ENCODE measurements around the gene PAK1IP1. TPM values are rescaled to one million over a fixed set of nuclear protein-coding genes. Genes with fewer than 3 reads are reported as not detected.
"Not testable (repeated sequence)": the region's sequence is repeated elsewhere in the genome, so short reads cannot be mapped to it uniquely, and the experiment has no call there.

Gene PAK1IP1
- total RNA-seq, 5 donors from 2014 or later (not counting 1 experiment from before 2014, with no cell fraction given), result 5.2 to 10.2 (median 7.4) TPM

DNA sequence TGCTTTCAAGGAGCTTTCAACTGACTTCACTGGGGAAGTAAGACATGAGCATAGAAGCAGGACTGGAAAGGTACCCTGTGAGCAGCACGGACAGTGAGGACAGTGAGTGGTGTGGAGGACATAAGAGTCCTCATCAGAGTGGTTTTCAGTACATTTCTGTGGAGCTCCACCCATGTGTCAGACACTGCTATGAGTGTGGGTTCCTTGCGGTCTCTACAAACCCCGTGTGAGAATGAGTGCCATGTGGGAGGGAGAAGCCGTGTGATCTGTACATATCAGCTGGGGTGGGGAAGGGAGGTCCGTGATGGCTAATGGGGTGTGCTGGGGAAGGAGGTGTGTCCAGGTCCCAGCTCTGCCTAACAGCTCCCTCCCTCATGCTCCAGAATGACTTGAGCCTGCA is 57.0 kb downstream of the PAK1IP1 start:
- POLR2A ChIA-PET, result not testable (repeated sequence)

DNA sequence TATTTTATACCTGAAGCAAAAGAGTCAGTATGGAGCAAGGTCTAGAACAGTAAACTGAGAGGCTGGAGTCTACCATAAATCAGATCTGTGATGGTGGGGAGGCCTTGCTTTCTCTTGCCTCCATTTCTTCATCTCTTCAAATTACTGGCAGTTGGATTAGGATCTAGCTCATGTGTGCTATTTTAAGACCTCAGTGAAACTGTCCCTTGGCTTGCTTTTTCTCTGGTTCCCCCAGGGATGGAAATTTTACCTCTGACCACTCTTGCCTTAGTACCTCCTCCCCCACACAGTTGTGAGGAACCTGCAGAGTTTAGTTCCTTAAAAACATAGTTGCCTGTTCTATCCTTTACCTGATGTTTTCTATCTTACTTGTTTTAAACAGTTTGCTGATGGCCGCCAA is 61.3 kb downstream of the PAK1IP1 start:
- DNase-seq, result no peak
- Mint-ChIP-seq H3K27ac (no peak overlapping the region), H3K36me3 (peaks cover 70% of the 10 kb centered on the region), H3K9me3 (no peaks in the 10 kb centered on the region), H3K4me1 (peaks cover 37 to 62% (median 49%) of the 10 kb centered on the region in 3 donors), H3K4me3 (no peak overlapping the region), H3K27me3 (no peaks in the 10 kb centered on the region)
- no peak for ATAC-seq (replicated peaks in 1 of 4)
- no peak overlapping the region for H3K4me3 ChIP-seq (ENCODE audit: control insufficient read depth in 1 of 2, extremely low read depth in 1 of 2, low read length in 1 of 2)
- no CpG with 5 or more reads among the region's 1 CpG for WGBS (ENCODE audit: insufficient coverage)
- H3K36me3 ChIP-seq (ENCODE audit: control insufficient read depth in 2 of 2, extremely low read depth in 1 of 2, insufficient read depth in 1 of 2, low read length in 1 of 2), result peaks cover 4 to 54% of the 10 kb centered on the region in 2 donors
- no peaks in the 10 kb centered on the region for H3K9me3 ChIP-seq
- no peak overlapping the region for H3K27ac ChIP-seq (ENCODE audit: low read length)
- H3K27me3 ChIP-seq (replicated peaks in 1 of 2; ENCODE audit: control insufficient read depth in 2 of 2, extremely low read depth in 1 of 2, insufficient read depth in 2 of 2, low read length in 1 of 2), result no peaks in the 10 kb centered on the region
- POLR2A ChIA-PET, result no interaction called here
- CTCF ChIA-PET, result no interaction called here
- peaks cover 0 to 15% of the 10 kb centered on the region in 2 experiments for H3K4me1 ChIP-seq (ENCODE audit: control insufficient read depth in 1 of 2, extremely low read depth in 1 of 2, insufficient read depth in 2 of 2, low read length in 2 of 2)

More for the DNA sequence above, 57.0 kb downstream of the PAK1IP1 start:
- Mint-ChIP-seq H3K36me3 (peaks cover 52% of the 10 kb centered on the region), H3K4me1 (peaks cover 63 to 86% (median 74%) of the 10 kb centered on the region in 3 donors)
- H3K27me3 Mint-ChIP-seq; H3K27ac Mint-ChIP-seq; H3K9me3 ChIP-seq; H3K27ac ChIP-seq (ENCODE audit: low read length); H3K4me3 Mint-ChIP-seq; H3K9me3 Mint-ChIP-seq; H3K27me3 ChIP-seq (replicated peaks in 1 of 2; ENCODE audit: control insufficient read depth in 2 of 2, extremely low read depth in 1 of 2, insufficient read depth in 2 of 2, low read length in 1 of 2); H3K4me3 ChIP-seq (ENCODE audit: control insufficient read depth in 1 of 2, extremely low read depth in 1 of 2, low read length in 1 of 2); ATAC-seq (replicated peaks in 1 of 4): not testable (repeated sequence)
- Histone ChIP-seq H3K4me1 (ENCODE audit: control insufficient read depth in 1 of 2, extremely low read depth in 1 of 2, insufficient read depth in 2 of 2, low read length in 2 of 2) (peaks cover 12 to 47% of the 10 kb centered on the region in 2 experiments), H3K36me3 (ENCODE audit: control insufficient read depth in 2 of 2, extremely low read depth in 1 of 2, insufficient read depth in 1 of 2, low read length in 1 of 2) (peaks cover 4 to 52% of the 10 kb centered on the region in 2 donors)
- peak in 7 of 35 experiments; percentile 6 to 50 (median 24) for DNase-seq
- CTCF ChIA-PET, result interaction anchor here in 1 of 2 donors (0.6 kb wide), 1 partner anchor 73 kb away, joined by 3 read pairs; no protein-coding TSS in a partner anchor
- 92% methylated on average over 1 of the region's 5 CpGs for WGBS (ENCODE audit: insufficient coverage)

Other genes starting within 250 kb of the PAK1IP1 start
- gene GCNT2, start 173.6 kb upstream of the PAK1IP1 start, total RNA-seq, result 1 to 10 TPM; 2.2 to 6.8 (median 2.9) TPM
- 1 to 10 TPM in 3 of 5 donors, not detected in 2; 1.1 to 1.7 (median 1.5) TPM for gene C6orf52, start 356 bp upstream of the PAK1IP1 start, total RNA-seq
- 10 to 100 TPM; 14.8 to 45.2 (median 33.8) TPM for gene TMEM14C, start 28.1 kb downstream of the PAK1IP1 start, total RNA-seq
- 10 to 100 TPM; 45.4 to 74.2 (median 68.0) TPM for gene TMEM14B, start 52.8 kb downstream of the PAK1IP1 start, total RNA-seq
- under 1 TPM in 3 of 5 donors, not detected in 2; 0.19 to 0.26 (median 0.23) TPM for gene MAK, start 143.6 kb downstream of the PAK1IP1 start, total RNA-seq
- gene GCM2, start 187.1 kb downstream of the PAK1IP1 start, total RNA-seq, result not detected
- under 1 TPM in 1 of 5 donors, not detected in 4; 0.56 TPM for gene SYCP2L, start 192.1 kb downstream of the PAK1IP1 start, total RNA-seq

Measured in T-cell (primary cell).